Stimulated activated CD4-positive, alpha-beta T cell treated with anti-CD3 and anti-CD28 coated beads, Interleukin-2, amount 100 ng/mL, for 48 hours (primary cell): ENCODE results near the gene ADARB2.

Experiments
- DNase-seq, 2 donors: peaks; one replicate each; pipeline ENCODE4 v3.0.0-alpha.2; 2020

Gene ADARB2

DNA sequence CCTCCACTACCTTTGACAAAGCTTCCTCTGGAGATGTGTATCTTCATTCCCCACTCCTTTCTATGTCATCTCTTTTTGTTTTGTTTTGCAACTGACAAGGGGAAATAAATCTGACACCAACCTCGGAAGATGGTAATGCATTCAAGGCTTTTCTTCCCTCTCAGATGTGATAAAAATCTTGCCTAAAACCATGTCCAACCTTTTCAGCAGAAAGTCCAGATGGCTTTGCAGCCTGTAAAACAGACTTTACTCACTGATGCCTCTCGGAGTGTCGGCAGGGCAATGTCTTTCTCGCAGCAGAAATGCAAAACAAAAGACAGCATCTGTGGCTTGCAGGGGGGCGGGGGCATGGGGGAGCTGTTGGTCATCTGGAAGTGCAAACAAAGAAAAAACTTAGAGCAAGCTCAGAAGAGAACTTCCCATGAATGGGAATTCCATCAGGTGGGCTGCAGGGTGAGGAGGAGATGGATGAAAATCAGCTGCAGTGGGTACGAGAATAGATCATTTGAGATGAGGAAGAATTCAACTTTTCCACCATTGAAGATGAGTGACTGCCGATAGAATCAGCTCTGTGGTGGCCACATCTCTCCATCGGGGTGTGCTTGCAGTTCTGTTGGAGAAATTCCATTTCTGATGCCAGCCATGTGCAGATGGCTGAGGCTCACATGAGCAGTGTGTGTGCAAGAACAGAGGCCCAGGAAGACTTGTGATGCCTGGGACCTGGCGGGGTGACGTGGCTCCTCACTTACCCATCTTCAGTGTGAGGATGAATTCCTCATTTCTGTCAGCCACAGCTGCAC lies 443.5 kb downstream of the ADARB2 start:
- DNase-seq, result no peak

DNA sequence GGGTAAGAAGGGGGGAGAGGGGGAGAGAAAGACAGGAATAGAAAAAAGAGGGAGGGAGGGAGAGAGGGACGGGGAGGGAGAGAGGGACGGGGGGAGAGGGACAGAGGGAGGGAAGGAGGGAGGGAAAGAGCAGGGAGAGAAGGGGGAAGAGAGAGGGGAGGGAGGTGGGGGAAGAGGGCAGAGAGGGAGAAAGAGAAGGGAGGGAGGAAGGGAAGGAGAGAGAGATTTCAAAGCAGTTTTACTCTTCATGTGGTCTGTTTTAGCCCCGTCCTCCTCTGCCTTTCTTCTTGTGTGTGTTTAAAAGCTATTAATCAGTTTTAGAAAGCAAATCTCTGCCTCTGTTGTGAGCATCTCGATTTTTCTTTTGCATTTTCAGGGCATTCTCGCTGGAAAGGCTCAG lies 444.2 kb downstream of the ADARB2 start:
- no peak for DNase-seq

DNA sequence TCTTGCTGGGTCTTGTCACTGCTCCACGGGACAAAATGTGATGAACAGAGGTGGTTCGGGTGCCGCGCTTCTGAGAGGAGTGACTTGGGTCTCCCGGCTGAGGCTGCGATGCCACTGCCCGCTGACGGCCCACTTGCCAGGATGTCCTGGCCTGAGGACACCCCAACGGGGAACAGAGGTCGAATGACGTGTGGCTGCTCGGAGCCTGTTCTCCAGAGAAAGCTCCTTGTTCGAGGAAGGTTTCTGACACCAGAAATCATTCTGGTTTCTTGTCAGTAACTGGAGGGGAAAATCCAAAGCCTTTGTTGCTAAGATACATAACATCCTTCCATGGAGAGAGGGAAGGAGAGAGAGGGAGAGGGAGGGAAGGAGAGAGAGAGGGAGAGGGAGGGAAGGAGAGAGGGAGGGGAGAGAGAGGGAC lies 444.7 kb downstream of the ADARB2 start:
- DNase-seq, result no peak

DNA sequence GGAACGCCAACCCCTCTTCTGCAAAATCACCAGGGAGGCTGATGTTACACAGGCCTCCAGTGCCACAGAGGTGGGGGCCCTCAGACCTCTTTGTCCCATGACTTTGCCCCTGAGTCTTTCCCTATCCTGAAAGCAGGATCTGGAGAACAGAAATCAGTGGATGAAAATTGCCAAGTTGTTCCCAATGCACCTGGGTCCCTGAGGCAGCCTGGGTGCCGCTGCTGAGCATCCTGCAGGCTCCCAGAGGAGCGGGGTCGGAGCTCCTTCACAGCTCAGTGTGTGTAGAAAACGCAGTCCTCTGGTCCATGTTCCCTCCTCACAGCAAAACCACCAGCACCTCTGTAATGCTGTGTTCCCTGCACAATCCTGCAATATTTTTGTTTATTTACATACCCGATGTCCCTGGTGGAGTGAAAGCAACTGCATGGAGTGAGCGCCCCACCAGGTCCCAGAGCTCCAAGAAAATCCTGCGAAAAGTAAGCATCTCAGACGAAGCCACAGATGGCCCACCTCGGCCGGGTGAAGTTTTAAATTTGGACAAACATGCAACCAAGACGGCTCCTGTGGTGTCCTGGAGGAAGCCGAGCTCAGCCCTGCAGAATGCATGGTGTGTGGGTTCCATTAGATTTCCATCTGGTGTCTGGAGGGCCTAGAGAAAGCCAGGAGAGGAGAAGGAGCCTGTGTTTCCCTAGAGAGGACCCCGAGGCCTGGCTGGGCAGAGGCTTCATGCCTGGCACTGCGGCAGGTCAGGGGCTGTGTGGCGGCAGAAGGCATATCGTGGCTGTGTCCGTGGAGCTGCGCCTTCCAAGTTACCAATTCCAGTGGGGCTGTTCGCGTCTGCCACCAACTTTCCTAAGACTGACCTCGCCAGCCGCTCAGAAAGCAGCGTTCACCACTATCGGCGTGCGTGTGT lies 445.9 kb downstream of the ADARB2 start:
- DNase-seq, result no peak

DNA sequence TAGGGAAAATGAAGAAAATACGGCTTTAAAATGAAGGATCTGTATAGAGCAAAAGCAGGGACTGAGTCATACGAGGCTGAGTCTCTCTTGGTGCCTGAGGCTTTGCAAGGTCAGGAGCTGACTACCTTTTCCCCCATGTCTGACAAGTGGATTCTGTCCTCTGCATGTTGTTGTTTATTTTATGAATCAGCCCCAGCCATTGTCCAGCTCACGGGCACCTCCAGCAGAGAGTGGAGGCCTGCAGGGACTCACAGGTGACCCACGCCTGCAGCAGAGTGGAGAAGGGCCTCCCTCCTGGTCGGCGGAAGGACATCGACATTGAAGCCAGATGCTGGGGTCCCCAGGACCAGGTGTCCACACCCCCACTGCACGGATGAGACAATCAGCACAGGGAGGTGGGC lies 447.3 kb downstream of the ADARB2 start:
- DNase-seq, result no peak

DNA sequence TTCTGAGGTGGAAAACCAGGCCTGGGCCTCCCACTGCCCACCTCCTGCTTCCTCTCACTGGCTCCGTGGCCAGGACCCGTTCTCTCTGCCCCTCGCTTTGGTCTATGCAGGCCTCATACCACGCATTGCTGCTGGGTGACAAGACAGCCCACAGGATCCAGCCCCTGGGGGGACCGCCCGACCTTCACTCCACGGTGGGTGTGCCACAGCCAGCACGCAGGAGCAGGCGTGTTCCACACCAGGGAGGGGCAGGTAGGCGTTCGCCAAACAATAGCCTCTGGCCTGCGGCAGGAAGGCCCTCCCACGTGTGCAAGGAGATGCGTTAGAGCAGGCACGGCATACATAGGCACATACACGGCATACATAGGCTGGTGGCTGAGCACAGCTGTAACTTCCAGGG lies 447.7 kb downstream of the ADARB2 start:
- DNase-seq, result no peak

DNA sequence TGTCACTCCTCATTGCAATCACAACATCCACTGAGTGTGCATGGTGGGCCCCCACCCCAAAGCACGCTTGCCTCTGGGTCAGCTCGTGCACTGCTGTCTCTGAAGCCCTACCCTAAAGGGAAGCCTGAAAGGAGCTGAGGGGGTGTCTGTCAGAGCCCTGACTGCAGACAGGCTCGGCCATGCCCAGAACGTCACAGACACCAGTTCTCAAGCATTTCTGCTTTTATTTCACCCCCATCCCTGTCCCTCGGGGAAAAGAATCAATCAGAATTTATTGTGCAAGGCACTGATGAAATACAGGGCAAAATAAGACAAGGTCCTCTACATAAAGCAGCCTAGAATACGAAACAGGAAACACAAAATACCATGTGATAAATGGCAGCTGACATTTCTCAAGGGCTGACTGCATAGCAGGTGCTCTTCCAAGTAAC lies 449.3 kb downstream of the ADARB2 start:
- DNase-seq, result no peak

DNA sequence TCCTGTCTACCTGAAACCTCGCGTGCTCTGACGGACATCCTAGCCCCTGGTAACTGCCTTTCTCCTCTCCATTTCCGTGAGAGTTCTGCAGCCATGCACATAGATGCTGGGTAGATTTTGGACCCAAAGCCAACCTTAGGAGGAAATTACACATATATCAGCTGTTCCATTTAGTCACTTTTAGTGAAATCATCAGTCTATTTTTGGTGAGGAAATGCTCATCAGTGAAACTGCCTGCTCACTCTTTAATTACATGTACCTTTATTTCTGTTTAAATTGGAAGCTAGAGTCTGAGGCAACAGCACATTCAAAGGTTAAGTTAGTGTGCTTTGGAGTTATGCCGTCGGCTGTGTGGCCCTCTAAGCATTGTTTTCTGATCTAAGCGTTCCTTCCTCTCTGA lies 449.8 kb downstream of the ADARB2 start:
- no peak for DNase-seq

DNA sequence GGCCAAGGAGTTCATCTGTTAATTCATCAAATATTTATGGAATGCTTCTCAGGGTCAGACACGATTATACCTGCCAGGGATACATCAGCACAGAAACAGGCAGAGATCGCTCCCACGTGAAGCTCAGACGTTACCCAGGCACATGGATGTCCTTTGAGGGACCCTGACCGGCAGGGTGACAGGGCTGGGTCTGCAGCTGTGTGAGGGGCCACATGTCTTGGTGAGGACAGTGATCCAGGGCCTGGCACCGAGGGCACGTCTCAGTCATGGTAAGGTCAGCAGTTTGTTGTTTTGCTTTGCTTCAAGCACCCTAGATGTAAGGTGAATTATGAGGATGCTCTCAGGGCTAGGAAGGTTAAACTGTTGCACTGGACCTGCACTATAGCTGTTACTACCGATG lies 453.2 kb downstream of the ADARB2 start:
- DNase-seq, result no peak

DNA sequence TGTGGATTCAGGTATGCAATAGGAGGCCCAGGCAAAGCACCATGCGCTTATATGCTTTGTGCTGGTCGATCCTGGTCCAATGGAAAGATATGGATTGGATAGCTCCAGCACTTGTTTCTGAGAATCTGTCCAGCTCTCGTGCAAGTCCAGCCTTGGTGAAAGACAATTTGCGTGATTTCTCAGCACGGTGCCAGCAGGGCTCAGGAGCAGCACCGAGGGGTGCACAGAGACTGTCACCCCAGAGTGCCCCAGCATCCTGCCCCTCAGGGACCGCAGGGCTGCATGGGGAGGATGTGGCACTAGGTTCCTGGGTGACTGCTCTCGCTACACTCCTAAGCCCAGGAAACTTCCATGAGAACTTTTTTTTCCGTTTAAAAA lies 455.9 kb downstream of the ADARB2 start:
- DNase-seq, result no peak

DNA sequence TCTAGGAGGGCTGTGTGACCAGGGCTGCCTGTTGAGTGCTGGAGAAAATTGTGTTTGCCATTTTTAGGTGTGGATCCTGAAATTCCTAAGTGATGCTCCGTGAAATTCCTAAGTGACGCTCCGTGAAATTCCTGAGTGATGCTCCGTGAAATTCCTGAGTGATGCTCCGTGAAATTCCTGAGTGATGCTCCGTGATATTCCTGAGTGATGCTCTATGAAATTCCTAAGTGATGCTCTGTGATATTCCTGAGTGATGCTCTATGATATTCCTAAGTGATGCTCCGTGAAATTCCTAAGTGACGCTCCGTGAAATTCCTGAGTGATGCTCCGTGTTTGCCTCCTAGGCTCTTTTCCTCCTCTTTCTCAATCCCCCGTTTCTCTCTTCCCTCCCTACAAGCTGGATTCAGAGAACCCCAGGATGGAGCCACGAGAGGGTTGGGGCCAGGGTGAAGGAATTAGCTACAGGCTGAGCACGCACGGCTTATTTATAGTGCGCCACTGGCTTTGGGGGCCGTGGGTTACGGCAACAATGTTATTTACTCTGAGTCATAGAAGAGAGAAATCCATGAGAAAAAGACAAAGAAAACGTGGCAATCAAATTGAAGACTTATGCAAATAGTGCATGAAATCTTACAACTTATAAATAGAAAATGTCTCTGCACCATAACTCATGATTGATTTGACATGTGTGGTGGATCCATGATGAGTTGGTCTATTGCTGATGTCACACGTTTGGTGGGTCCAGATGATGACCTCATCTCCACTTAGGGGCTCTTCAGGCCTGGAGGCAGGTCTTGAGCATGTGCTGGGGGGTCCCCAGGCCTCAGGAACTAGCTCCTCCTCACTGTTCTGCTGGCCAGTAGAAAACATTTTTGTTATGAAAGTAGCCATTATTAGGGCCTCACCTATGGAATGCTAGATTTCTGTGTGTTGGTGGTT lies 456.6 kb downstream of the ADARB2 start:
- no peak for DNase-seq

DNA sequence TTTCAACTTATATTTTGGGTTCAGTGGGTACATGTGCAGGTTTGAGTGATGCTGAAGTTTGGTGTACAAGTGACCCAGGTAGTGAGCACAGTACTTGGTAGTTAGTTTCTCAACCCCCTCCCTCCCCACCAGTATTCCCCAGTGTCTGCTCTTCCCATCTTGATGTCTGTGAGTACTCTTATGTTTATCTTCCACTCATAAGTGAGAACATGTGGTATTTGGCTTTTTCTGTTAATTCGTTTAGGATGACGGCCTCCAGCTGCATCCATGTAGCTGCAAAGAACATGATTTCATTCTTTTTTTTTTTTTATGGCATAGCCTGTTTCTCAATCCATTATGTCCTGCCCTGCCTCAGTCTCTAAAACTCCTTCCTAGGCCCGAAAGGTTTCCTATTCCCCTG lies 459.0 kb downstream of the ADARB2 start:
- no peak for DNase-seq

DNA sequence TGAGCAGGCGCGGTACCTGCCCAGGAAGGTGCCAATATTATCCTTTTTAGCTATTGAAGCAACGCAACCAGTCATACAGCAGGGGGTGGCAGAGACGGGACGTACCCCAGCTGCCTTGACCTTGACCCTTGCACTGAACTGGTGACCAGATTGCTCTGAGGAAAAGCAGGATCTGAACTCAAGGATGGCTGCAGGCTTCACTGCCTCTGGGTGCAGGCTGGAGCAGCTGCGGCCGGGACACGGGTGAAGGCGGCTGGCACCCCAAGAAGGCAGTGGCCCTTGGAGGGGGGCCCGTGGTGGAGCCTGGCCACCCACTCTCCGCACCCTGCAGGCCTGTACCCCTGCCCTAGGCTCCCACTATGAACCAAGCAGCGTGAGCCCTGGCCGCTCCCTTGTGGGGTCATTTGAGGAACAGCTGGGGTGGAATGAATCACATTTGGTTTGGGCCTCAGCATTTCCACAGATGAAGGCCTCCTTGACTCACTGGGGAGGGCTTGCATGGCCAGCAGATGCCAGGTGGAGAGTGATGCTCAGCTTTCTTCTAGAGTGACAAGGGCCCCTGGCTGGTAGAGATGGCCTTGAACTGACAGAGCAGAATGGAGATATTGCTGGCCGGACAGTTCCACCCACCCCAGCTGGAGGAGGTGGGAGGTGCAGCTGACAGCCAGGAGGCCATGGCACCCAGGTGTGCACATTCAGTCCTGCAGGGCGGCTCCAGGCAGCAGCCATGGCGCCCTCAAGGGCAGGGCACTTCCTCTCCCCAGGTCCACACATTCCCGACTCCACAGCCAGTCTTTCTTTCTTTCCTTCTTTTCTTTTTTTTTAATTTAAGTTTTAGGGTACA lies 462.4 kb downstream of the ADARB2 start:
- no peak for DNase-seq

DNA sequence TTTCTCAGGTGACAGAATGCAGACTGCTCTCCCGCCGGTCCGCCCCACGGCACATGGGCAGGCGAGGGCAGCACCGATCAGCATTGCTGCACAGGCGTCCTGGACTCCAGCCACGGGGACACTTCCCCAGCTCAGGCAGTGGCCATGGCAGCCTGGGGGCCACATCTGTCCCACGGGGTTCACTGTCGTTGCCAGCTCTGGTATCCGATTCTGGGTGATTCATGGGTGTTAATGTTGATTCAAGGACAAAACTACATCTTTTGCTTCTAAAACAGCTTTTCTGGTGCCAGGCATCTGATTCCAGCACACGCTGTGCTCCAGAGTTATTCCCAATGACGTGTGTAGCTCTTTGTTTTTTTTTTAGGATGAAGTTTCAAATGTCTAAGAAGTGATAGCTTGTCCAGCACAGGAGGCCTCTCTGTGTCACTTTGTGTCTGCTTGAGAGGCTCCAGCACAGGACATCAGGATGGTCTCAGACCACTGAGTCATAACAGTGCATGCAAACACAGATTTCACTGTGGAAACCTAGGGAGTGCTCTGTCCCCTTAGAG lies 463.1 kb downstream of the ADARB2 start:
- DNase-seq, result no peak

DNA sequence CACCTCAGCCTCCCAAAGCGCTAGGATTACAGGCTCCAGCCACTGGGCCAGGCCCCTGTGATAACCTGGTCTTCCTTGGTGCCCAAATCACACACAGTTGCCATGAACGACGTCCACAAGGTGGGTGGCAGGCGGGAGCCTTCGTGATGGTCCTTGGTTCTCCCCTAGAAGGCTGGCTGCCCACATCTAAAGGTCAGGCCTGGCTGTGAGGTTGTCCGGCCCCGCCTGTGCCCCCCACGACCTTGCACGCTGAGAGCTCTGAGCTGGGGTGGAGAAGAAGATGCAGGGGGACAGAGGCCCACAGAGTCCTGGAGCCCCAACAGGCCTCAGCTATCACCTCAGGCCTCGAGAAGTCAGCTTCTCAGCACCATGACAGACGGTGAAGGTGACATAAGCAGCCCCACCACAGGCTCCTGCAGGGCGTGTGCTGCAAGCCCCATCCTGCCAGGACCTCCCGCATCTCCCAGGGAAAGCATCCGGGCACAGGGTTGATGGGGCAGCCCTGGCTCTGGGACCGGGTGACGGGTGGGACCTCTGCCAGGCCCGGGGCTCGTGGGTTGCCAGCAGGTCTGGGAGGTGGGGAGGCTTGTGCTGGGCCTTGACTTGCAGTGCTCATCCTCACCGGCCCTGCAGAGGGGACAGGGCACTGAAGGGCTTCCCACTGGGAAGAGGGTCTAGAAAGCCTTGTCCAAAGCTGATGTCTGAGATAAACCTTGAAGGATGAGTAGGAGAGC lies 463.8 kb downstream of the ADARB2 start:
- DNase-seq, result no peak

DNA sequence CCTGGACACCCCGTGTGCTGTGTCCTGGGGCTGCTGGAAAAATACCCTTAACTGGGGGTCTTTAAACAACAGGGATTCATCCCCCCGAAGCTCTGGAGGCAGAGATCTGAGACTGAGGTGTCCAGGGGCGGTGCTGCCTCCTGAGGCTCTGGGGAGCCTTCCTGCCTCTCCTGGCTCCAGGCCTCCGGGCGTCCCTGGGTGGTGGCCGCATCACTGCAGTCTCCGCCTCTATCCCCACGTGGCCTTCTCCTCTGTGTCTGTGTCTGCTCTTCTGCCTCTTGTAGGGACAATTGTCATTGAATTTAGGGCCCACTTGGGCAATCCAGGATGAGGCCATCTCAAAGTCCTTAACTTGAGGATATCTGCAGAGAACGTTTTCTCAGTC lies 464.6 kb downstream of the ADARB2 start:
- no peak for DNase-seq

DNA sequence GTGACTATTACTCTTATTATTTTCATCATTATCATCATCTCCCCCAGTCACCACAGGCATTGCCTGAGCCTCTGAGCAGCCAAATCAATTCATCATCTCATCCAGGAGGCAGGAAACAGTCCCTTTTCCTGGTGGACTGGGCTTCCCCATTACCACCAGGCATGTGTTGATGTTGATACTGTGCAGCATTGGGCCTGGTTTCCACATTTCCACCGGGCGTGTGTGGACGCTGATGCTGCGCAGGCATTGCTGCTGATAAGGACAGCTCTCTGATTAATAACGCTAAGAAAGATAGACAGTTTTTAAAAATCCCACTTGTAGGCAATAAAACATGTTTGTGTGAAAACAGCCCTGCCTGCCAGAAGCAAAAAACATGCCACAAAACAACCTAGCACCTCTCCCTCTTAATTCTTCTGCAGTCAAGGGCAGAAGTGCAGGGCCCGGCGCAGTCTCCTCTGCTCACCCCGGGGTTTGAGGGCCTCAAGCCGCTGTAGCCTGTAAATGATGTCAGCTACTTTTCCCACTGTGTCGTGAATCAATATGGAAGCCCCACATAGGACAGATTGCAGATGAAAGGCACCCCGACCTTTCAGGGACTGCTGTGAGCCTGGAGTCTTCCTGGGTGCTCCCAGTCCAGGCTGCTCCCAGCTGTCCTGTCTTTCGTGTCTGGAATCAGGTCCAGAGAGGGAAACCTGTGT lies 465.1 kb downstream of the ADARB2 start:
- DNase-seq, result no peak

DNA sequence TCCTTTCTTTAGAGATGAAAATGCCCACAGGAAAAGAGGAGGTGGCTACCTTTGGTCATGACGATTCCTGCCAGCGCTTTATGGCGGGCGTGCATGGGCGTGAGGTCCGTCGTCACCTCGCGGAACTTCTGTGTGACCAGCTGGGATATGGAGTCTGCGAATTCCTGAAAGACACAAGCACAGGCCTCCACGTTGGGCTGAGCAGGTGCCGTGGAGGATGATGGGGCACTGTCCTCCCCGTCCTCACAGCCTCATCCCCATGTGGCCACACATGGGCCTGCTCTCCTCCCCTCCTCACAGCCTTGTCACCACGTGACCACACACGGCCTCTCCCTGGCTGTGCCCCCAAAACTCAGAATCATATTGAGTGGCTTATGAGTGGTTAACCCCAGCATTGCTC lies 466.4 kb downstream of the ADARB2 start:
- no peak for DNase-seq

DNA sequence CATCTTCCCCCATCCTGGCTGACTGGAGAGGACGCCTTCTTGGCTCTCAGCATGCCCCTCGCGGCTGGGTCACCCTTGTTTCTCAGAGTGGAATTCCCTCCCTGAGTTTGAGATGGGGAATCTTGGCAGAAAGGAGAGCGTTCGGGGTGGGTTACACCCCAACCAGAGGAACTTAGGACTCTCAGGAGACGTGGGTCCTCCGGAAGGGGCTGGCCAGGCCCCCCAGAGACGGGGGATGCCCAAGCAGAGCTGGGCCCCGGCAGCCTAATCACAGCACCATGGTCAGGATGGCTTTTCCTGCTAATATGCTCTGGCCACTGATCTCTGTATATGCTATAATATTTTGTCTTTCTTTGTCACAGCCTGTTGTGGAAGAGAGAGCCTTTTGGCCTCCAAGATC lies 466.8 kb downstream of the ADARB2 start:
- DNase-seq, result no peak

DNA sequence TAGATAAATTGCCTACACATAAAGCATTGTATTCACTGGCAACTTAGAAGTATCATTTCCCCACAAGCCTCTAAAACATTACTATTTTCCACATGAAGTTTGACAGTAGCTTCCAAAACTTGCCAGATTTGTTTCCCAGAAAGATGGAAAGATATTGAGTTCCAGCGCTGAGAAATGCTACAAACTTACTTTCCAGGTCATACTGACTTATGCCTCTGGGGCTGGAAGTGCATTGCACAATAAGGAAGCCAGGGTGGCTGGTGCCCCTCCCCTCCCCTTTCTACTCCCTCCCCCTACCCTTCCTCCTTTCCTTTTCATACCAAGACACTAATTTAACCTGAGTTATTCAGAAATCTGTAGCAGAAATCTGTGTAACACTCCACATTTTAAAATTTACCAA lies 468.5 kb downstream of the ADARB2 start:
- DNase-seq, result no peak
